ACHN (cell line): ENCODE data around the gene CRHR2.
"Not testable (repeated sequence)": the region's sequence is repeated elsewhere in the genome, so short reads cannot be mapped to it uniquely, and the experiment has no call there.

Experiments
- DNase-seq: peaks from one replicate; pipeline ENCODE4 v3.0.0-alpha.2; 2015
- in situ Hi-C: cut with HindIII; loops from 2 replicates; pipeline ENCODE4 v1.10.0; 2017; ENCODE audit warnings: low sequenced_read_pairs, low pct_ligation_motif_present, low pct_unique_long_range_greater_than_20kb

Gene CRHR2

DNA sequence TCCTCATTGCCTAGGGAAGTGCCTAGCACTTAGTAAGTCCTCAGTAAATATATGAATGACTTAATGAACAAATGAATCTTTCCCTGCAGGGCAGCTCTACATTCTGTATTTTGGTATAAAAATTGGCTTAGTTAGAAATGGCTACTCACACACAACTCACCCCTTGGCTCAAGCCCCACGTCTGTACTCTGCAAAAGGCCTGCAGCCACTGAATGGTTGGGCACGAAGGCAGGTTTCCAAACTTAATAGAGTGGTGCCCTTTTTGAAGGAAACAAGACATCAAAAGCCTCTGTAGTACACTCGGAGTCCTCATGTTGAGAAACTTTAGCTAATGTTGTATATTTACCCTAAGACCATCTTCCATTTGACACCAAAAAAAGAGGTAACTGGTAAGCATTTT is 36.6 kb downstream of the CRHR2 start:
- in situ Hi-C loops: no loop called here
- DNase-seq: no peak

GRCh38 chr7:30644286-30644955 is 37.8 kb downstream of the CRHR2 start:
- in situ Hi-C loops: no loop called here

GRCh38 chr7:30642789-30643188 is 39.5 kb downstream of the CRHR2 start:
- no peak for DNase-seq
- in situ Hi-C loops: no loop called here

More at GRCh38 chr7:30644286-30644955, 37.8 kb downstream of the CRHR2 start:
- DNase-seq: no peak

GRCh38 chr7:30642322-30642721 is 39.9 kb downstream of the CRHR2 start:
- in situ Hi-C loops, DNase-seq: not testable (repeated sequence)

- no peak for DNase-seq
- in situ Hi-C loops: no loop called here
Observed at GRCh38 chr7:30635798-30636197, 46.5 kb downstream of the CRHR2 start.

DNA sequence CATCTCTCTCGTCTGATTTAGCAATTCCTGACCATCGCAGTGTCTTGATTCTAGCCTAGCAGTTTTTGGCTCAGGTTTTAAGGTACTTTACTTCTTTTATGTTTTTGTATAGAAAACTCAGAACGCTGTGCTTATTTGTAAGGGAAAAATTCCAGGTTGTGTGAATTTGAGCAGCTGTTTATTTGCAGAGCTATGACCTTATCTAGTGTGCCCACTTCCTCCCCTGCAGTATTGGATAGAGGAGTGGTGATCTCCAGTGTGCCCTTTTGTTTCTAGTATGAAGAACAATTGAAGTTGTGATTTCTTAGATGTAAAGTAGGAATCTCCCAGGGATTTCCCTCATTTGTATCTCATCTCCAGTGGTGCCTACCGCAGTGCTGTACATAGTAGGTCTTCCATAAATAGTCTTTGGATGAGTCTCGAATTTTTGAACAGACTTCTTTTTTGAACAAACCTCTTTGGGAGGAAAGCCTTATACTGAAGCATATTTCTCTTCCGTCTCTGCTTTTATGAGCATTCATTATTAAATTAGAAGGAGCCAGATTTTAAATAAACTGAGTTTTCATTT is 47.5 kb downstream of the CRHR2 start:
- DNase-seq: no peak
- in situ Hi-C loops: no loop called here

- no peak for DNase-seq
- in situ Hi-C loops: no loop called here
Observed at GRCh38 chr7:30634193-30634626, 48.0 kb downstream of the CRHR2 start.

DNA sequence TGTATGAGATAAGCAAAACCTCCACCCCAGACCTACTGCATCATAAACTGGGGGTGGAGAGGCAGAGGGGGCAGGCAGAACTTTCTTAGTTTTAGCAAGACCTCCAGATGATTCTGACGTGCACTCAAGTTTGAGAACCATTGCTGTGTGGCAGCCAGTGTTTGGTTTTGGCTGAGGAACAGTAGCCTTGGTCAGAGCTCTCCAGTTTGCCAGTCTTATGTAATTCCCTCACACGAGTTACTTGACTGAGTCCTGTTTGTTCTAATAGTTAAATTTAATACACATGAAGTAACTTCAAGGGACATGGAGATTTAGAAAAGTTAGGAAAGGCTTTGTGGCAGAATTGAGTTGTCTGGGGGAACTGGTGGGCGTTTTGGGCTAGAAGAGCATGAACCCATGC is 49.0 kb downstream of the CRHR2 start:
- no peak for DNase-seq
- in situ Hi-C loops: no loop called here

GRCh38 chr7:30630986-30631385 is 51.3 kb downstream of the CRHR2 start:
- in situ Hi-C loops: no loop called here
- no peak for DNase-seq

GRCh38 chr7:30627026-30627425 is 55.2 kb downstream of the CRHR2 start:
- in situ Hi-C loops: no loop called here
- no peak for DNase-seq

- in situ Hi-C loops: no loop called here
Observed at GRCh38 chr7:30625283-30625682, 57.0 kb downstream of the CRHR2 start.

DNA sequence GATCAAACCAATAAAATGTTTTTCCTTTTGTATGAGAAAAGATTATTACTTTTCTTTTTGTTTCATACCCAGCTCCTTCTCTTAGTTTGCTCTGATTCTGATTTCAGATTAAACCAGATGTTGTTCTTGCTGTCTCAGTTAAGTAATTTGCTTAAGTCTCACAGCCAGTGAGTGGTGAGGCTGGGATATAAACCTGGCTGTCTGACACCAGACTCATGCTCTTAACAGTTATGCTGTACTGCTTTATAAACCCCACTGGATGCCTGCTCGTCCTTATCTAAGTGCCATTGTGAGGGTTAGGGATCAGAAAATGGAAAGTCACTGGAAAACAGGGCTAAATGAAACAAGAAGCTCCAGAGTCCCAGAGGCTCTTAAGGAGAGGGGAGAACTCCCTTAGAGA is 63.3 kb downstream of the CRHR2 start:
- DNase-seq: no peak
- in situ Hi-C loops: no loop called here

More at GRCh38 chr7:30625283-30625682, 57.0 kb downstream of the CRHR2 start:
- DNase-seq: no peak

DNA sequence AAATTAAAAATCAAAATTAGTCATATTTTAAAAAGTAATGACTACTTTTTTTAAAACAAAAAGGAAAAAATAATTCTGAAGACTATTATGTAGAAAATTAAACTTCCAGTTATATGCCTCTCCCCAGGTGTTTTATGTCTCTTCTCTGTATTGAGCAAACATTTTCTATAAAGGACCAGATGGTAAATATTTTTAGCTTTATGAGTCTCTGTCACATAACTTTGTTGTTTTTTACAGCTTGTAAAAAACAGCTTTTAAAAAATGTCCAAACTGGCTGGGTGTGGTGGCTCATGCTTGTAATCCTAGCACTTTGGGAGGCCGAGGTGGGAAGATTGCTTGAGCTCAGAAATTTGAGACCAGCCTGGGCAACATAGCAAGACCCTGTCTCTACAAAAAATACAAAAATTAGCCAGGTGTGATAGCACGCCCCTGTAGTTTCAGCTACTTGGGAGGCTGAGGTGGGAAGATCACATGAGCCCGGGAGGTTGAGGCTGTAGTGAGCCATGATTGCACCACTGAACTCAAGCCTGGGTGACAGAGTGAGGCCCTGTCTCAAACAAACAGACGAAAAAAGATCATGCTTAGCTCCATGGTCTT is 64.1 kb downstream of the CRHR2 start:
- no peak for DNase-seq
- in situ Hi-C loops: no loop called here

DNA sequence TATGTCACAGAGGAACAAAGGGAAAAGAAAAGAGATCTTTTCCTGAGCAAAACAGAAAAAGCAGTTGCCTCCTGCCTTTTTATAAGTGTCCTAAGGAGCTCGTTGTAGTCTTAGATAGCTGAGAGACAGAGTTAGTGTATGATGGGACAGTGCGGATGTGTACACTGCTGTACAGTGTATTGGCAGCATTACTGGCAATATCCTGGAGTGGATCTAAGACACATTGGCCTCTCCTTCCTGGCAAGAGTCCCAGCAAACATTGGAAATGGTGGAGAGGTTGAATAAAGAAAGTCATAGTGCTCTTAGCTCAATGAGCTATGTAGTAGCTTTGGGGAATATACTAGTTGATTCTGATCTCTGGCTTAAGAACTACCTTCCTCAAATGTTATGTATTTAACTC is 64.9 kb downstream of the CRHR2 start:
- no peak for DNase-seq
- in situ Hi-C loops: no loop called here

GRCh38 chr7:30616318-30616717 is 65.9 kb downstream of the CRHR2 start:
- no peak for DNase-seq
- in situ Hi-C loops: no loop called here

- in situ Hi-C loops: no loop called here
- no peak for DNase-seq
Observed at GRCh38 chr7:30613366-30614325, 68.6 kb downstream of the CRHR2 start.

DNA sequence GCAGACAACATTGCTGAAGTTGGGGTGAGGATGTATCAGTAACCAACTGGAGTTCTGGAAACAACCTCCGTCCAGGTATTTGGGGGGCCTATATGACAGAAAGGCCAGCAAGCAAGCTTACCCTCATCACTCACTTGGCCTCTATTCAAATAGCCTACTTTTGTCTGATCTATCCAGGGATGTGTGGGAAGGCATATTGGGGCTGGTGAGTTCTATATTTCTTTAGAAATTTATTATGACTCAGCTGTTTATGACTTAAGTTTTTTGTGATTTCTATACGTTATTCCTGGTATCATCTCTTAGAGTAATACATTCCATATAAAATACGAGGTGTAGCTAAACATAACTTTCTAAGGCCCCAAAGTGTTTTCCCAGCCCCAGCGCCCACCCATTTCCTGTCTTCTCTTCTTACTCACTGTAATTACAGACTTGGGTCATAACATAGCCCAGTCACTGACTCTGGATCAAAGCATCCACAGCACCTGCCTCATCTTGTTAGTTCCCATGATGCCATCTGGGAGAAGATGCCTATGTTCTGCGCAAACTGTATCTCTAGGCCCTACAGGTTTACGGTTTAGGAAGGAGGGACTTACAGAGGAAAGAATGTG is 69.5 kb downstream of the CRHR2 start:
- no peak for DNase-seq
- in situ Hi-C loops: no loop called here

GRCh38 chr7:30605832-30606231 is 76.4 kb downstream of the CRHR2 start:
- in situ Hi-C loops: no loop called here
- no peak for DNase-seq

GRCh38 chr7:30604901-30605300 is 77.4 kb downstream of the CRHR2 start:
- DNase-seq: no peak
- in situ Hi-C loops: no loop called here
